HepG2 (cell line): ENCODE results near the gene STK11. TPM values are rescaled to one million over a fixed set of nuclear protein-coding genes. Genes with fewer than 3 reads are reported as not detected.

Source experiments
- CBX5 ChIP-seq: sonication (generic); formaldehyde crosslinking; IDR thresholded peaks from 2 replicates; pipeline ENCODE4 v1.4.0; 2020; ENCODE audit warnings: missing genetic modification reagents, borderline replicate concordance
- DNMT3B ChIP-seq: conservative IDR thresholded peaks from 2 replicates; pipeline ENCODE4 v1.6.1; 2016; ENCODE audit warnings: missing biosample characterization, control low read depth
- ELF1 ChIP-seq: sonication (generic); formaldehyde crosslinking; IDR thresholded peaks from 2 replicates; pipeline ENCODE4 v1.4.0; 2020; ENCODE audit warnings: missing genetic modification reagents
- FOXA1 ChIP-seq, 2 experiments: fragments of 450-650 bp in 1 of 2; sonication (generic) in 1 of 2; formaldehyde crosslinking in 1 of 2; IDR thresholded peaks; 2 replicates each; pipeline versions ENCODE4 v1.4.0 to v1.6.1; 2016 to 2020; ENCODE audit warnings: missing genetic modification reagents in 1 of 2
- FOXO1 ChIP-seq: sonication (generic); formaldehyde crosslinking; IDR thresholded peaks from 2 replicates; pipeline ENCODE4 v1.4.0; 2020; ENCODE audit warnings: missing genetic modification reagents
- HIVEP1 ChIP-seq: sonication (generic); formaldehyde crosslinking; IDR thresholded peaks from 2 replicates; pipeline ENCODE4 v1.4.0; 2020; ENCODE audit warnings: mild to moderate bottlenecking, missing genetic modification reagents
- HNF4G ChIP-seq, 2 experiments: sonication (generic) in 1 of 2; formaldehyde crosslinking in 1 of 2; IDR thresholded peaks; 2 replicates each; pipeline versions ENCODE4 v1.4.0 to v1.6.1; 2011 to 2020; ENCODE audit warnings: borderline replicate concordance in 2 of 2, low read depth in 2 of 2, mild to moderate bottlenecking in 2 of 2, low read length in 1 of 2, missing genetic modification reagents in 1 of 2, moderate library complexity in 1 of 2
- HOXA3 ChIP-seq: sonication (generic); formaldehyde crosslinking; IDR thresholded peaks from 2 replicates; pipeline ENCODE4 v1.5.0; 2020; ENCODE audit warnings: missing genetic modification reagents
- HOXD1 ChIP-seq: sonication (generic); formaldehyde crosslinking; IDR thresholded peaks from 2 replicates; pipeline ENCODE4 v1.5.0; 2020; ENCODE audit warnings: missing genetic modification reagents
- IRX3 ChIP-seq: sonication (generic); formaldehyde crosslinking; IDR thresholded peaks from 2 replicates; pipeline ENCODE4 v1.8.1; 2023; ENCODE audit warnings: mild to moderate bottlenecking, low read depth, missing genetic modification reagents, borderline replicate concordance
- KLF12 ChIP-seq: sonication (generic); formaldehyde crosslinking; IDR thresholded peaks from 2 replicates; pipeline ENCODE4 v1.4.0; 2020; ENCODE audit warnings: missing genetic modification reagents, borderline replicate concordance
- MBD4 ChIP-seq: IDR thresholded peaks from 2 replicates; pipeline ENCODE4 v1.6.1; 2012; ENCODE audit warnings: low read length, inconsistent platforms, borderline replicate concordance
- MIER2 ChIP-seq: IDR thresholded peaks from 2 replicates; pipeline ENCODE4 v1.6.1; 2016; ENCODE audit warnings: missing biosample characterization, missing genetic modification reagents
- MXD4 ChIP-seq: IDR thresholded peaks from 2 replicates; pipeline ENCODE4 v1.6.1; 2016; ENCODE audit warnings: mild to moderate bottlenecking, missing biosample characterization, missing genetic modification reagents
- NKX3-1 ChIP-seq: sonication (generic); formaldehyde crosslinking; IDR thresholded peaks from 2 replicates; pipeline ENCODE4 v1.5.0; 2020; ENCODE audit warnings: missing genetic modification reagents
- POLR2AphosphoS5 ChIP-seq: IDR thresholded peaks from 2 replicates; pipeline ENCODE4 v1.6.1; 2012; ENCODE audit warnings: low read depth, low read length
- TAF1 ChIP-seq: sonication (generic); formaldehyde crosslinking; IDR thresholded peaks from 2 replicates; pipeline ENCODE4 v1.4.0; 2020; ENCODE audit warnings: missing genetic modification reagents
- TCF7 ChIP-seq: sonication (generic); IDR thresholded peaks from 2 replicates; pipeline ENCODE4 v1.6.1; 2016; ENCODE audit warnings: antibody characterized with exemption, low read depth
- TMF1 ChIP-seq: sonication (generic); formaldehyde crosslinking; IDR thresholded peaks from 2 replicates; pipeline ENCODE4 v1.8.1; 2022; ENCODE audit warnings: low read depth, missing genetic modification reagents
- U2AF2 ChIP-seq: fragments of 200-400 bp; formaldehyde crosslinking; IDR thresholded peaks from 2 replicates; pipeline ENCODE4 v1.6.1; 2017; ENCODE audit warnings: low read depth, mild to moderate bottlenecking, low read length
- ZBTB7B ChIP-seq: sonication (generic); formaldehyde crosslinking; IDR thresholded peaks from 2 replicates; pipeline ENCODE4 v1.4.0; 2020; ENCODE audit warnings: missing genetic modification reagents
- ZNF496 ChIP-seq: sonication (generic); formaldehyde crosslinking; IDR thresholded peaks from 2 replicates; pipeline ENCODE4 v1.8.1; 2023; ENCODE audit warnings: mild to moderate bottlenecking, moderate library complexity, missing genetic modification reagents; ENCODE audit not compliant: insufficient replicate concordance
- ZNF510 ChIP-seq: sonication (generic); formaldehyde crosslinking; IDR thresholded peaks from 2 replicates; pipeline ENCODE4 v1.4.0; 2020; ENCODE audit warnings: low read depth, mild to moderate bottlenecking, missing genetic modification reagents
- ZNF530 ChIP-seq: sonication (generic); formaldehyde crosslinking; IDR thresholded peaks from 2 replicates; pipeline ENCODE4 v1.5.0; 2020; ENCODE audit warnings: low read depth, mild to moderate bottlenecking, missing genetic modification reagents
- ZNF616 ChIP-seq: sonication (generic); formaldehyde crosslinking; IDR thresholded peaks from 2 replicates; pipeline ENCODE4 v1.5.0; 2020; ENCODE audit warnings: low read depth, mild to moderate bottlenecking, missing genetic modification reagents
- polyA plus RNA-seq, 8 experiments: library from polyadenylated mRNA; depleted of rRNA in 3 of 8; stranded (reverse) in 7 of 8; unstranded in 1 of 8; fragments of >200 nt; fragmentation: Illumina TruSeq in 4 of 8; extraction: Trizol in 4 of 8; gene quantifications; 2 replicates each; pipeline versions ENCODE4 v1.2.1 to v1.2.3, GENCODE V29; 2011 to 2016; ENCODE audit warnings: low read depth in 4 of 8, missing spikeins in 1 of 8, mixed read lengths in 1 of 8; ENCODE audit not compliant: insufficient read depth in 1 of 8
- total RNA-seq, 5 experiments: library from RNA; depleted of rRNA; stranded (reverse); fragments of >200 nt; fragmentation: Illumina TruSeq; extraction: Trizol; gene quantifications; 2 replicates each; pipeline ENCODE4 v1.2.3, GENCODE V29; 2016; ENCODE audit warnings: low read depth in 1 of 5
- TF ChIP-seq, protein P1 (sequence below): sonication (generic); formaldehyde crosslinking; IDR thresholded peaks from 2 replicates; pipeline ENCODE4 v1.4.0; 2020; ENCODE audit warnings: missing genetic modification reagents, borderline replicate concordance
- TF ChIP-seq, protein P2 (sequence below): sonication (generic); formaldehyde crosslinking; IDR thresholded peaks from 2 replicates; pipeline ENCODE4 v1.4.0; 2020; ENCODE audit warnings: missing genetic modification reagents
- TF ChIP-seq, protein P3 (sequence below): sonication (generic); formaldehyde crosslinking; IDR thresholded peaks from 2 replicates; pipeline ENCODE4 v1.4.0; 2020; ENCODE audit warnings: mild to moderate bottlenecking, low read depth, missing genetic modification reagents

Gene STK11
- total and polyA plus RNA-seq, 2 of the 13 experiments (the other 11 are each of a cell fraction or from before 2014, with no cell fraction given), result 27.5 to 43.6 TPM

DNA sequence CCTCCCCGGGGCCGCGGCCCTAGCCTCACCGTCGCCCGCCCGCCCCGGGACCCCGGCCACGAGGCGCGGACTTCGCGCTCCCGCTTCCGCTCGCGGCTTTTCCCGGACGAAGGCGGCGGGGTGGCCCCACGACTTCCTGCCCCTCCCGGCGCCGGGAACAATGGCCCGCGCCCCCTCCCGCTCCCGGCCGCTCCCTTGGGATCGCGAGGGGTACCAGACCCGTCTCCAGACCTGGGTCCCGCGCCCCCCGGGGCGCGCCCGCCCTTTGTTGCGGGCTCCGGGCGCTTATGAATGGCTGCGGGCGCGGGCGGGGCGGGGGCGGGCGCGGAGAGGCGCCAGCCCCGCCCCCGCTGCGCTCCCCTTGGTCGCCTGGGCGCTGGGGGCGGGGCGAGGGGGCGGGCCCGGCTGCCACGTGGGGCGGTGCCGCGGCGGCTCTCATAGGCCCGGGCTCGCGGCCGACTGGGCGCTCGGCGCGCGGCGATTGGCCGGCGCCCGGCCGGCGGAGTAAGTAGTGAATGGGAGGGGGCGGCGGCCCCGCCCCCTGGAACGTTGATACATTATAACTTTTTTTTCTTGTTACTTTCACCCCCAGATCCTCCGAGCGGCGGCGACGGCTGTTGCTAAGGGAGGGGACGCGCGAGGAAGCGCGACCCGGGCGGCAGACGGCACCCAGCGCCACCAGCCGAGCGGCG is 43.9 kb downstream of the STK11 start (continued):
- TF ChIP-seq ZNF530 (CRISPR knock-in tag) (0 out of 2 replicates have a peak, but pooled peaks have one; percentile 50), U2AF2 (no peak), NKX3-1 (CRISPR knock-in tag) (peak; percentile 45; the same call in 1 of the 2 replicates), DNMT3B (CRISPR knock-in tag) (0 out of 2 replicates have a peak, but pooled peaks have one; percentile 67), TMF1 (CRISPR knock-in tag) (peak; percentile 60; the same call in 1 of the 2 replicates), ZNF510 (CRISPR knock-in tag) (no peak), ELF1 (CRISPR knock-in tag) (peak; percentile 25; the same call in 1 of the 2 replicates), IRX3 (peak; percentile 75; the same call in 1 of the 2 replicates), POLR2AphosphoS5 (peak; percentile 90), HOXD1 (peak; percentile 53; the same call in 1 of the 2 replicates), KLF12 (CRISPR knock-in tag) (peak; percentile 82; the same call in 1 of the 2 replicates), MBD4 (no peak), TAF1 (CRISPR knock-in tag) (peak; percentile 82), FOXA1 (IDR thresholded peaks at IDR 0.05) (no peak), FOXA1 (CRISPR knock-in tag; IDR thresholded peaks at IDR 0.05) (no peak), ZBTB7B (CRISPR knock-in tag) (peak; percentile 45), FOXO1 (CRISPR knock-in tag) (peak; percentile 6; the same call in 1 of the 2 replicates), MXD4 (CRISPR knock-in tag) (no peak), HOXA3 (CRISPR knock-in tag) (peak; percentile 66), TCF7 (peak; percentile 10; the same call in 1 of the 2 replicates), HNF4G (IDR thresholded peaks at IDR 0.05; ENCODE audit: borderline replicate concordance, low read depth, low read length) (peak; percentile 33; the same call in 1 of the 2 replicates), HNF4G (CRISPR knock-in tag; IDR thresholded peaks at IDR 0.05; ENCODE audit: borderline replicate concordance, low read depth) (no peak), ZNF496 (no peak), CBX5 (CRISPR knock-in tag) (no peak), HIVEP1 (CRISPR knock-in tag) (no peak), ZNF616 (CRISPR knock-in tag) (no peak), MIER2 (CRISPR knock-in tag) (no peak)
- TF ChIP-seq, protein P1, sequence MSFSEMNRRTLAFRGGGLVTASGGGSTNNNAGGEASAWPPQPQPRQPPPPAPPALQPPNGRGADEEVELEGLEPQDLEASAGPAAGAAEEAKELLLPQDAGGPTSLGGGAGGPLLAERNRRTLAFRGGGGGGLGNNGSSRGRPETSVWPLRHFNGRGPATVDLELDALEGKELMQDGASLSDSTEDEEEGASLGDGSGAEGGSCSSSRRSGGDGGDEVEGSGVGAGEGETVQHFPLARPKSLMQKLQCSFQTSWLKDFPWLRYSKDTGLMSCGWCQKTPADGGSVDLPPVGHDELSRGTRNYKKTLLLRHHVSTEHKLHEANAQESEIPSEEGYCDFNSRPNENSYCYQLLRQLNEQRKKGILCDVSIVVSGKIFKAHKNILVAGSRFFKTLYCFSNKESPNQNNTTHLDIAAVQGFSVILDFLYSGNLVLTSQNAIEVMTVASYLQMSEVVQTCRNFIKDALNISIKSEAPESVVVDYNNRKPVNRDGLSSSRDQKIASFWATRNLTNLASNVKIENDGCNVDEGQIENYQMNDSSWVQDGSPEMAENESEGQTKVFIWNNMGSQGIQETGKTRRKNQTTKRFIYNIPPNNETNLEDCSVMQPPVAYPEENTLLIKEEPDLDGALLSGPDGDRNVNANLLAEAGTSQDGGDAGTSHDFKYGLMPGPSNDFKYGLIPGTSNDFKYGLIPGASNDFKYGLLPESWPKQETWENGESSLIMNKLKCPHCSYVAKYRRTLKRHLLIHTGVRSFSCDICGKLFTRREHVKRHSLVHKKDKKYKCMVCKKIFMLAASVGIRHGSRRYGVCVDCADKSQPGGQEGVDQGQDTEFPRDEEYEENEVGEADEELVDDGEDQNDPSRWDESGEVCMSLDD (CRISPR knock-in tag), result 0 out of 2 replicates have a peak, but pooled peaks have one; percentile 31
- TF ChIP-seq, protein P2, sequence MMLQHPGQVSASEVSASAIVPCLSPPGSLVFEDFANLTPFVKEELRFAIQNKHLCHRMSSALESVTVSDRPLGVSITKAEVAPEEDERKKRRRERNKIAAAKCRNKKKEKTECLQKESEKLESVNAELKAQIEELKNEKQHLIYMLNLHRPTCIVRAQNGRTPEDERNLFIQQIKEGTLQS (CRISPR knock-in tag), result peak; percentile 24; the same call in 1 of the 2 replicates
- TF ChIP-seq, protein P3, sequence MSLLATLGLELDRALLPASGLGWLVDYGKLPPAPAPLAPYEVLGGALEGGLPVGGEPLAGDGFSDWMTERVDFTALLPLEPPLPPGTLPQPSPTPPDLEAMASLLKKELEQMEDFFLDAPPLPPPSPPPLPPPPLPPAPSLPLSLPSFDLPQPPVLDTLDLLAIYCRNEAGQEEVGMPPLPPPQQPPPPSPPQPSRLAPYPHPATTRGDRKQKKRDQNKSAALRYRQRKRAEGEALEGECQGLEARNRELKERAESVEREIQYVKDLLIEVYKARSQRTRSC, result no peak
